GM23338 (cell line): ENCODE data around the gene VSTM2B. TPM values are rescaled to one million over a fixed set of nuclear protein-coding genes. Genes with fewer than 3 reads are reported as not detected.

Experiments
- ATAC-seq: fragments of 200-7000 bp; cut with Tn5 transposase; 3 replicates; pipeline ENCODE4 v1.9.1; 2020
- DNase-seq: peaks from one replicate; pipeline ENCODE4 v3.0.0-alpha.2; 2015; ENCODE audit warnings: low spot score
- H2AFZ ChIP-seq: fragments of 200-600 bp; sonication (generic); 2 replicates; pipeline ENCODE4 v1.8.0; 2016; ENCODE audit warnings: antibody characterized with exemption, mild to moderate bottlenecking, moderate library complexity
- H3F3A ChIP-seq: fragments of 200-600 bp; sonication (generic); replicated peaks from 2 replicates; pipeline ENCODE4 v1.8.0; 2017; ENCODE audit warnings: antibody characterized with exemption, mixed run types, low read depth
- H3K27ac ChIP-seq: fragments of 200-600 bp; sonication (generic); 2 replicates; pipeline ENCODE4 v1.6.1; 2016; ENCODE audit warnings: low read depth
- H3K27me3 ChIP-seq: fragments of 200-600 bp; sonication (generic); 2 replicates; pipeline ENCODE4 v1.8.0; 2016; ENCODE audit warnings: mild to moderate bottlenecking, mixed run types, moderate library complexity; ENCODE audit not compliant: insufficient read depth
- H3K36me3 ChIP-seq: fragments of 200-600 bp; sonication (generic); 2 replicates; pipeline ENCODE4 v1.8.0; 2016; ENCODE audit warnings: mild to moderate bottlenecking; ENCODE audit not compliant: insufficient read depth
- H3K4me1 ChIP-seq: fragments of 200-600 bp; sonication (generic); 2 replicates; pipeline ENCODE4 v1.8.0; 2016; ENCODE audit warnings: mild to moderate bottlenecking, moderate library complexity; ENCODE audit not compliant: insufficient read depth
- H3K4me2 ChIP-seq: fragments of 200-600 bp; sonication (generic); 2 replicates; pipeline ENCODE4 v1.7.1; 2017; ENCODE audit warnings: mixed run types
- H3K4me3 ChIP-seq: fragments of 200-600 bp; sonication (generic); 2 replicates; pipeline ENCODE4 v1.6.1; 2016; ENCODE audit warnings: mixed run types
- H3K79me2 ChIP-seq: fragments of 200-600 bp; sonication (generic); replicated peaks from 2 replicates; pipeline ENCODE4 v1.8.0; 2017; ENCODE audit warnings: mild to moderate bottlenecking; ENCODE audit not compliant: insufficient read depth
- H3K9me2 ChIP-seq: fragments of 200-600 bp; sonication (generic); 2 replicates; pipeline ENCODE4 v1.8.0; 2017; ENCODE audit not compliant: insufficient read depth
- H4K20me1 ChIP-seq: fragments of 200-600 bp; sonication (generic); replicated peaks from 2 replicates; pipeline ENCODE4 v1.8.0; 2017; ENCODE audit warnings: mild to moderate bottlenecking; ENCODE audit not compliant: insufficient read depth
- H3K27ac Mint-ChIP-seq: 2 replicates; pipeline ENCODE4 v1.8.0; 2020; ENCODE audit warnings: inconsistent platforms, mild to moderate bottlenecking, moderate library complexity, mixed read lengths
- H3K27me3 Mint-ChIP-seq: 3 replicates; pipeline ENCODE4 v1.8.0; 2022; ENCODE audit warnings: low read depth, mild to moderate bottlenecking, moderate library complexity, mixed read lengths, inconsistent platforms; ENCODE audit not compliant: insufficient read depth, poor library complexity
- H3K36me3 Mint-ChIP-seq: 3 replicates; pipeline ENCODE4 v1.8.0; 2021; ENCODE audit warnings: low read depth, mild to moderate bottlenecking, inconsistent platforms, moderate library complexity, mixed read lengths
- H3K4me1 Mint-ChIP-seq: 3 replicates; pipeline ENCODE4 v1.8.0; 2020; ENCODE audit warnings: mild to moderate bottlenecking, inconsistent platforms, mixed read lengths
- H3K4me3 Mint-ChIP-seq: 3 replicates; pipeline ENCODE4 v1.8.0; 2021; ENCODE audit warnings: moderate library complexity, mild to moderate bottlenecking, inconsistent platforms, mixed read lengths
- H3K9me3 Mint-ChIP-seq: 3 replicates; pipeline ENCODE4 v1.8.0; 2020; ENCODE audit warnings: moderate library complexity, mild to moderate bottlenecking, inconsistent platforms, mixed read lengths
- CREB1 ChIP-seq: fragments of 250-450 bp; sonication (Bioruptor Pico); IDR thresholded peaks from 2 replicates; pipeline ENCODE4 v1.5.0; 2020; ENCODE audit warnings: low read depth, mild to moderate bottlenecking, moderate library complexity
- CTCF ChIP-seq, 2 experiments: fragments of 200-600 bp in 1 of 2; sonication (generic) in 1 of 2; conservative IDR thresholded peaks; 2 replicates each; pipeline versions ENCODE4 v1.5.1 to v1.6.1; 2016 to 2017; ENCODE audit warnings: antibody characterized with exemption in 2 of 2, low read depth in 2 of 2, mild to moderate bottlenecking in 2 of 2, moderate library complexity in 1 of 2
- ETS1 ChIP-seq: IDR thresholded peaks from 2 replicates; pipeline ENCODE4 v1.6.1; 2016; ENCODE audit warnings: antibody characterized with exemption
- EZH2 ChIP-seq: fragments of 200-600 bp; sonication (generic); IDR thresholded peaks from one replicate; pipeline ENCODE4 v1.8.0; 2017; ENCODE audit warnings: antibody characterized with exemption, mild to moderate bottlenecking, low read depth; ENCODE audit not compliant: unreplicated experiment
- JUNB ChIP-seq: IDR thresholded peaks from one replicate; pipeline ENCODE4 v1.6.1; 2016; ENCODE audit warnings: antibody characterized with exemption; ENCODE audit not compliant: unreplicated experiment
- NANOG ChIP-seq: IDR thresholded peaks from 2 replicates; pipeline ENCODE4 v1.6.1; 2016; ENCODE audit warnings: antibody characterized with exemption, borderline replicate concordance
- POLR2AphosphoS5 ChIP-seq: IDR thresholded peaks from 2 replicates; pipeline ENCODE4 v1.6.1; 2016; ENCODE audit warnings: antibody characterized with exemption, low read depth
- ZNF114 ChIP-seq: fragments of 250-450 bp; sonication (Bioruptor Pico); IDR thresholded peaks from 2 replicates; pipeline ENCODE4 v1.5.0; 2020; ENCODE audit warnings: mild to moderate bottlenecking, moderate library complexity
- ZNF331 ChIP-seq: fragments of 250-450 bp; sonication (Bioruptor Pico); IDR thresholded peaks from 2 replicates; pipeline ENCODE4 v1.5.0; 2020; ENCODE audit warnings: low read depth, mild to moderate bottlenecking, moderate library complexity
- polyA plus RNA-seq: library from polyadenylated mRNA; unstranded; fragments of >200 nt; fragmentation: Nextera tagmentation; extraction: Ambion mirVana; gene quantifications from 2 replicates; pipeline ENCODE4 v1.2.1, GENCODE V29; 2016
- total RNA-seq: library from RNA; depleted of rRNA; stranded (reverse); fragments of >200 nt; shearing (Covaris generic); gene quantifications from 2 replicates; pipeline ENCODE4 v1.2.3, GENCODE V29; 2014

Gene VSTM2B
- total and polyA plus RNA-seq, 2 experiments from 2014 or later = 1.2 to 1.8 TPM

GRCh38 chr19:29537181-29537580 lies 11.4 kb downstream of the VSTM2B start:
- Histone ChIP-seq H3K79me2 (no peaks in the 10 kb centered on the region), H3K9me2 (peaks cover 11% of the 10 kb centered on the region; the same call in 1 of the 2 replicates), H3K27ac (no peak overlapping the region), H3K4me2 (no peak overlapping the region), H3K27me3 (no peaks in the 10 kb centered on the region; the same call in 1 of the 2 replicates), H3K36me3 (no peaks in the 10 kb centered on the region), H2AFZ (no peak overlapping the region), H3K4me3 (no peak overlapping the region), H3K4me1 (peaks cover 7% of the 10 kb centered on the region; the same call in 1 of the 2 replicates), H4K20me1 (no peaks in the 10 kb centered on the region), H3F3A (no peaks in the 10 kb centered on the region)
- Mint-ChIP-seq H3K27ac (no peak overlapping the region), H3K4me3 (no peak overlapping the region), H3K27me3 (peaks cover 6% of the 10 kb centered on the region), H3K36me3 (no peaks in the 10 kb centered on the region; the same call in 2 of the 3 replicates), H3K9me3 (no peaks in the 10 kb centered on the region; the same call in 2 of the 3 replicates), H3K4me1 (peaks cover 4% of the 10 kb centered on the region; the same call in 2 of the 3 replicates)
- DNase-seq (no peak), ATAC-seq (no peak)
- TF ChIP-seq CTCF (conservative IDR thresholded peaks at IDR 0.05; ENCODE audit: low read depth in 2 of 2) (no peak), ETS1 (no peak), CREB1 (CRISPR knock-in tag) (no peak), EZH2 (no peak), ZNF114 (CRISPR knock-in tag) (no peak), NANOG (no peak), JUNB (no peak)

- Mint-ChIP-seq H3K4me1 (peaks cover 4% of the 10 kb centered on the region; the same call in 2 of the 3 replicates), H3K27me3 (peaks cover 6% of the 10 kb centered on the region), H3K27ac (no peak overlapping the region), H3K4me3 (no peak overlapping the region), H3K9me3 (no peaks in the 10 kb centered on the region; the same call in 2 of the 3 replicates), H3K36me3 (no peaks in the 10 kb centered on the region; the same call in 2 of the 3 replicates)
- H3K79me2 ChIP-seq = no peaks in the 10 kb centered on the region
- H2AFZ ChIP-seq = no peak overlapping the region
- H3K36me3 ChIP-seq = no peaks in the 10 kb centered on the region
- no peak overlapping the region for H3K27ac ChIP-seq
- peaks cover 12% of the 10 kb centered on the region; the same call in 1 of the 2 replicates for H3K9me2 ChIP-seq
- H3K4me1 ChIP-seq = peaks cover 7% of the 10 kb centered on the region; the same call in 1 of the 2 replicates
- DNase-seq (no peak), ATAC-seq (no peak)
- H3K4me3 ChIP-seq = no peak overlapping the region
- H3K4me2 ChIP-seq = no peak overlapping the region
- TF ChIP-seq EZH2 (no peak), CREB1 (CRISPR knock-in tag) (no peak), POLR2AphosphoS5 (no peak), ZNF331 (CRISPR knock-in tag) (no peak), ZNF114 (CRISPR knock-in tag) (no peak)
- no peaks in the 10 kb centered on the region for H4K20me1 ChIP-seq
- no peaks in the 10 kb centered on the region for H3F3A ChIP-seq
- H3K27me3 ChIP-seq = no peaks in the 10 kb centered on the region
These were observed 11.8 kb downstream of the VSTM2B start for GRCh38 chr19:29537601-29538000.
